Keratinocyte (primary cell): ENCODE measurements around the gene CCDC7. TPM values are rescaled to one million over a fixed set of nuclear protein-coding genes. Genes with fewer than 3 reads are reported as not detected.
"Not testable (repeated sequence)": the region's sequence is repeated elsewhere in the genome, so short reads cannot be mapped to it uniquely, and the experiment has no call there.

ENCODE experiments used
- DNase-seq: peaks from one replicate; pipeline ENCODE4 v3.0.0-alpha.2; 2011; ENCODE audit warnings: low read depth, missing footprints, low spot score
- FAIRE-seq: peaks from 2 replicates; lab custom pipeline; 2011; peaks lifted over from hg19 to GRCh38; lab: Jason Lieb, UNC
- H2AFZ ChIP-seq: 2 replicates; pipeline ENCODE4 v1.6.0; 2012; ENCODE audit warnings: low read length, control low read depth, inconsistent platforms; ENCODE audit not compliant: control insufficient read depth
- H3K27ac ChIP-seq: 2 replicates; pipeline ENCODE4 v1.5.1; 2011; ENCODE audit warnings: low read length; ENCODE audit not compliant: control insufficient read depth, insufficient read depth
- H3K27me3 ChIP-seq: 3 replicates; pipeline ENCODE4 v1.6.0; 2011; ENCODE audit warnings: low read length; ENCODE audit not compliant: control insufficient read depth, insufficient read depth; ENCODE audit errors: extremely low read depth
- H3K36me3 ChIP-seq, 2 experiments: 2 replicates in 1 of 2; 3 replicates in 1 of 2; pipeline ENCODE4 v1.5.1; 2011; ENCODE audit warnings: low read length in 2 of 2, mild to moderate bottlenecking in 1 of 2; ENCODE audit not compliant: control insufficient read depth in 2 of 2, insufficient read depth in 2 of 2; ENCODE audit errors: extremely low read depth in 1 of 2
- H3K4me1 ChIP-seq: 3 replicates; pipeline ENCODE4 v1.5.1; 2011; ENCODE audit warnings: low read length; ENCODE audit not compliant: control insufficient read depth, insufficient read depth; ENCODE audit errors: extremely low read depth
- H3K4me2 ChIP-seq: 3 replicates; pipeline ENCODE4 v1.6.0; 2011; ENCODE audit warnings: low read depth, low read length; ENCODE audit not compliant: control insufficient read depth, insufficient read depth; ENCODE audit errors: extremely low read depth
- H3K4me3 ChIP-seq, 3 experiments: fragments of 200-600 bp in 1 of 3; sonication (generic) in 1 of 3; 2 replicates in 2 of 3; 3 replicates in 1 of 3; pipeline ENCODE4 v1.5.1; 2011 to 2016; ENCODE audit warnings: low read length in 3 of 3, mild to moderate bottlenecking in 3 of 3, control low read depth in 2 of 3, inconsistent platforms in 1 of 3, low read depth in 1 of 3, mixed read lengths in 1 of 3, mixed run types in 1 of 3, moderate library complexity in 1 of 3; ENCODE audit not compliant: control insufficient read depth in 2 of 3, insufficient read depth in 2 of 3; ENCODE audit errors: extremely low read depth in 1 of 3
- H3K79me2 ChIP-seq: 2 replicates; pipeline ENCODE4 v1.6.0; 2012; ENCODE audit warnings: low read length; ENCODE audit not compliant: control insufficient read depth, insufficient read depth
- H3K9ac ChIP-seq: 3 replicates; pipeline ENCODE4 v1.6.0; 2011; ENCODE audit warnings: low read length; ENCODE audit not compliant: control insufficient read depth, insufficient read depth; ENCODE audit errors: extremely low read depth
- H3K9me1 ChIP-seq: 3 replicates; pipeline ENCODE4 v1.6.0; 2011; ENCODE audit warnings: low read length; ENCODE audit not compliant: control insufficient read depth, insufficient read depth; ENCODE audit errors: extremely low read depth
- H3K9me3 ChIP-seq: 2 replicates; pipeline ENCODE4 v1.5.1; 2012; ENCODE audit warnings: low read depth, low read length; ENCODE audit not compliant: control insufficient read depth
- H4K20me1 ChIP-seq: 3 replicates; pipeline ENCODE4 v1.6.0; 2011; ENCODE audit warnings: low read length; ENCODE audit not compliant: control insufficient read depth, insufficient read depth; ENCODE audit errors: extremely low read depth
- CTCF ChIP-seq, 3 experiments: IDR thresholded peaks in 1 of 3; conservative IDR thresholded peaks in 1 of 3; optimal IDR thresholded peaks in 1 of 3; 2 replicates in 2 of 3; 3 replicates in 1 of 3; pipeline versions ENCODE3 to v1.5.1; 2011; ENCODE audit warnings: low read length in 3 of 3, mild to moderate bottlenecking in 3 of 3, moderate library complexity in 2 of 3, control low read depth in 1 of 3, inconsistent platforms in 1 of 3; ENCODE audit not compliant: insufficient read depth in 2 of 3; ENCODE audit errors: extremely low read depth in 1 of 3
- EZH2 ChIP-seq: IDR thresholded peaks from one replicate; pipeline ENCODE4 v1.6.1; 2012; ENCODE audit warnings: inconsistent platforms, mild to moderate bottlenecking, low read length, moderate library complexity
- dilution Hi-C: fragments of 300-500 bp; cut with MboI; formaldehyde crosslinking; loops from one replicate; pipeline ENCODE4 v1.7.0; 2020; ENCODE audit warnings: low sequenced_read_pairs; ENCODE audit not compliant: extremely low pct_ligation_motif_present
- polyA plus RNA-seq, 5 experiments: library from polyadenylated mRNA; depleted of rRNA in 3 of 5; stranded (reverse) in 3 of 5; stranded (forward) in 1 of 5; unstranded in 1 of 5; fragments of >200 nt; gene quantifications; 1 replicate in 1 of 5; 2 replicates in 3 of 5; 3 replicates in 1 of 5; pipeline versions ENCODE4 v1.2.1 to v1.2.3, GENCODE V29; 2011 to 2012; ENCODE audit warnings: missing spikeins in 2 of 5, low read depth in 1 of 5, low replicate concordance in 1 of 5

CCDC7 gene
- polyA plus RNA-seq, 1 donor (not counting 4 experiments of a cell fraction or from before 2014, with no cell fraction given): 1.1 TPM

- H3K9me1 ChIP-seq: no peaks in the 10 kb centered on the region
- TF ChIP-seq EZH2 (no peak), CTCF (optimal IDR thresholded peaks at IDR 0.05 in 1 of 3, IDR thresholded peaks at IDR 0.05 in 1 of 3, conservative IDR thresholded peaks at IDR 0.05 in 1 of 3; ENCODE audit: extremely low read depth in 1 of 3, insufficient read depth in 2 of 3, low read length in 3 of 3) (no peak)
- H3K79me2 ChIP-seq: no peaks in the 10 kb centered on the region
- dilution Hi-C loops: no loop called here
- no peak for FAIRE-seq
- no peak overlapping the region for H2AFZ ChIP-seq
- no peak overlapping the region for H3K4me2 ChIP-seq
- H3K4me1 ChIP-seq: no peaks in the 10 kb centered on the region
- H4K20me1 ChIP-seq: no peaks in the 10 kb centered on the region
- no peaks in the 10 kb centered on the region for H3K9me3 ChIP-seq
- no peaks in the 10 kb centered on the region for H3K27me3 ChIP-seq
- H3K9ac ChIP-seq: no peak overlapping the region
- no peak overlapping the region for H3K4me3 ChIP-seq
- DNase-seq: no peak
- H3K36me3 ChIP-seq: no peaks in the 10 kb centered on the region
- no peak overlapping the region for H3K27ac ChIP-seq
Measured at GRCh38 chr10:32600317-32600716, 154.4 kb downstream of the CCDC7 start.

- H3K9me1 ChIP-seq, H4K20me1 ChIP-seq, H3K27me3 ChIP-seq, H3K4me1 ChIP-seq, H3K79me2 ChIP-seq, H3K9me3 ChIP-seq, DNase-seq, H3K27ac ChIP-seq, H2AFZ ChIP-seq, H3K9ac ChIP-seq, H3K36me3 ChIP-seq, H3K4me3 ChIP-seq, dilution Hi-C loops, FAIRE-seq, H3K4me2 ChIP-seq: not testable (repeated sequence)
Measured at GRCh38 chr10:32601562-32601961, 155.6 kb downstream of the CCDC7 start.

- H3K9me1 ChIP-seq: no peaks in the 10 kb centered on the region
- DNase-seq (no peak), FAIRE-seq (no peak)
- no peak overlapping the region for H3K4me3 ChIP-seq
- H3K4me2 ChIP-seq: no peak overlapping the region
- H4K20me1 ChIP-seq: no peaks in the 10 kb centered on the region
- H3K27me3 ChIP-seq: no peaks in the 10 kb centered on the region
- no peaks in the 10 kb centered on the region for H3K79me2 ChIP-seq
- no peaks in the 10 kb centered on the region for H3K9me3 ChIP-seq
- dilution Hi-C loops: no loop called here
- H2AFZ ChIP-seq: no peak overlapping the region
- H3K36me3 ChIP-seq: no peaks in the 10 kb centered on the region
- no peak overlapping the region for H3K9ac ChIP-seq
- no peak overlapping the region for H3K27ac ChIP-seq
- no peaks in the 10 kb centered on the region for H3K4me1 ChIP-seq
- no peak for TF ChIP-seq EZH2
- TF ChIP-seq CTCF (optimal IDR thresholded peaks at IDR 0.05 in 1 of 3, IDR thresholded peaks at IDR 0.05 in 1 of 3, conservative IDR thresholded peaks at IDR 0.05 in 1 of 3; ENCODE audit: extremely low read depth in 1 of 3, insufficient read depth in 2 of 3, low read length in 3 of 3): no peak
Measured at GRCh38 chr10:32605787-32606186, 159.8 kb downstream of the CCDC7 start.

- H3K36me3 ChIP-seq, FAIRE-seq, H3K9me1 ChIP-seq, H2AFZ ChIP-seq, H3K4me2 ChIP-seq, H3K27ac ChIP-seq, H3K9me3 ChIP-seq, DNase-seq, H3K4me3 ChIP-seq, H3K79me2 ChIP-seq, H3K9ac ChIP-seq, H4K20me1 ChIP-seq, H3K4me1 ChIP-seq, dilution Hi-C loops, H3K27me3 ChIP-seq: not testable (repeated sequence)
Measured at GRCh38 chr10:32610543-32610942, 164.6 kb downstream of the CCDC7 start.
